Measurements from ENCODE around the gene NTM.

Gene NTM

GRCh38 chr11:132036220-132036619, 665.8 kb downstream of the NTM start:
- no peak for DNase-seq

- no peak for DNase-seq
These were observed 666.5 kb downstream of the NTM start for GRCh38 chr11:132036746-132037466.

- DNase-seq, result no peak
These were observed 667.0 kb downstream of the NTM start for GRCh38 chr11:132037467-132037862.

GRCh38 chr11:132037956-132038355, 667.5 kb downstream of the NTM start:
- no peak for DNase-seq

- DNase-seq, result no peak
These were observed 669.1 kb downstream of the NTM start for GRCh38 chr11:132039521-132039920.

GRCh38 chr11:132042296-132042695, 671.9 kb downstream of the NTM start:
- no peak for DNase-seq

- no peak for DNase-seq
These were observed 673.3 kb downstream of the NTM start for GRCh38 chr11:132043714-132044113.

DNA sequence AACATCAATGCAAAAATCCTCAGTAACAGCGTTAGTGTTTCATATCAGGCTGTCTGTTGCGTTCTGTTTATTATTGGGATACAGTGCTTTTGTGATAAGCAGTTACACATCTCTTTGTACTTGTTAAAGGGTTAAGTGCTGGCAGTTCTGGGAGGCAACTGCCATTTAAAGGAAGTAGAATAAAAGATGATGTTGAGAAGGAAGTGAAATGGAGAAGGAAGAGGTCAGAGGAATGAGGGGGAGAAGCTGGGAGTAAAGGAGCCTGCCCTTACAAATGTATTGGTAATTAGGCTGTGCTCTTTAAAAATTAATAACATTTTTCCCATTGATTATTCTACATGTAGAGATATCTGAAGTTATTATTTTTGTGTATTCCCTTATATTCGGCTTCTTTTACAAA, 674.7 kb downstream of the NTM start:
- DNase-seq, result no peak

GRCh38 chr11:132046288-132046865, 676.0 kb downstream of the NTM start:
- no peak for DNase-seq

DNA sequence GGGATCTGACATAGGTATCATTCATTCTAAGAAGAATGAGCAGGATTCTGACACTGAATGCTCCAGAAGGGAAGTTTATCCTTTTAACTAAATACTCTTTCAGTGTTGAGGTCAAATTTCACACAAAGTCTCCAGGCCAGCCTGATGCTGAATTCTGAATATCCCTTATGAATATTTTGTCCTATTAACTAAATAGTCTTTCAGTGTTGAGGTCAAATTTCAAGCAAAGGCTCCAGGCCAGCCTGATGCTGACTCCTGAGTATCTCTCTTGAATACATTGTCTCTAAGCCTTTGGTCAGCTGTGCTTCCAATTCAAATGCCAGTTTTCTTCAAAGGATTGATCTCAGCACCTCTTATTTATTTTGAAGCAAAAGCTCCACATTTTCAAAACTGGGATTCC, 676.8 kb downstream of the NTM start:
- no peak for DNase-seq

GRCh38 chr11:132048040-132048439, 677.6 kb downstream of the NTM start:
- no peak for DNase-seq

DNA sequence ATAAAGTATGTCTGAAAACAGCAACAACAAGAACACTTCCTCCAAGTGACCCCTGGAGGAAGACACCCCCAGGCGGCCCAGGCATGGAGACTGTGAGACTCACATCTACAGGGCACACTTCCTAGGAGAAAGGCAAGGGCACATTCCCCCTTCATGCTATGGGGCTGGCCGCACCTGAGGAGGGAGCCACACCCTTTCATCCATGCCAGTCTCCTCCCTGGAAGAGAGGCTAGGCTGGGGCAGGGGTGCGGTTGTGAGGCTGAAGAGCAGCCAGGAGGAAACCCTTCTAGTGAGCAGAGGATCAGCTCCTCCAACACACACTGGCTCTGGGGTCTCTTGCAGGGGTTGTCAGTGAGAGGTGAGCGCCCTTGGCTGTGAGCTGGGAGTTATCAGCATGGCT, 678.8 kb downstream of the NTM start:
- no peak for DNase-seq

- DNase-seq, result no peak
These were observed 679.6 kb downstream of the NTM start for GRCh38 chr11:132050049-132050448.

DNA sequence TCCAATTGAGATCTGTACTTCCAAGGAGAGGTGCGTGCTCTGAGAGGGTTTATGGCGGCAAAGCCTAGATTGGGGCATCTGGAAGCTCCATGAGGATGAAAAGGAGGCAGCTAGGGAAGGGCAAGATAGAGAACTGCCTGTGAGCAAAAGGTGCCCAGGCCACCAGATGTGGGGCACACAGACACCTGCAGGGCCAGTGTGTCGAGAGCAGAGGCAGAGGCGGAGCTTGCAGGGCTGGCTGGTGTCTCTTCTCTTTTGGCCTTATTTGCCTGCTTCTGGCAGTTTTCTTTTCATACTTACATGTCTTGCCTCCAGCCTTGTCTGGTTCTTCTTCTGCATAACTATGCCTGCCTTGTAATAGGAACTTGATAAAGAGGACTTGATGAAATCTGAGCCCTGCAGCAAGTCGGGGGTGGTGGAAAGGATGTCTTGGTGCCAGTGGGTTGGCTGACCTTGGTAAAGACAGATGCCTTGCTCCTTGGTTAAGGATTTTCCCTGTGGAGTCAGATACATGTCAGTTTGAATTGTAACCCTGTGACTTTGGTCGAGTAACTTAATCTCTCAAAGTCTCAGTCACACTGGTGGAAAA, 680.3 kb downstream of the NTM start:
- no peak for DNase-seq

DNA sequence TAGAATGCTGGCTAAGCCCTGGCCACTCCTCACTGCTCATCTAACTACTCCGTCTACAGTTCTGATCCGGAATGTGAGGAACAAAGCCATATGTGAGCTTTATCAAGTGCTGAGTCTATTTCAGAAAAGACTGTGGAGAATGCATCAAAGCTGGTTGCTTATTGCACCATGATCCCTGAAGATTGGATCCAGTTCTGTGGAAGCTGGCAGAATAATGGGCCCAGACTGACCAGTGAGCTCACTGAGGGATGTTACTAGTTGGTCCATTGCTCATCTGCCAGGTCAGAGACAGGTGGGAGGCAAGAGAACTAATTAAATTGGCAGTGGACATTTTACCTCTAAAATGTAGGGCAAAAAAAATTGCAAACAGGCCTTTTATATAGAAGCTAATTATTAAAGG, 681.3 kb downstream of the NTM start:
- no peak for DNase-seq

DNA sequence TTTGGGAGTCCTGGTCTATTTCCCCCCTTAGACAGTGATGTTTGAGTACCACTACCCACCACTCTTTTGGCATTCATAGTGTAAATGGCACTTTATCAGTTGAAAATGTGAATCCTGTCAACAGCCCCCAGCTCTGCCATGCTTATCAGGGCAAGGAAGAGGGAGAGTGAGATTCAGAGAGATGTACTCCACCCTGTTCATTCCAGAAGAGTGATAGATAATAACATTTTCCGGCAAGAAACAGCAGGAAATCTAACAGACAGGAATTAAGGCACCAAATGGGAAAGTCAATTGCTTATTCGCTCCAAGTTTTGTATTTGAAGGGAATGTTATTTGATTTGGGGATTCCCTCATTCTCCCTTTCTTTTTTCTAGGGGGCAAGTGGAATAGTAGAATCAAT, 681.9 kb downstream of the NTM start:
- no peak for DNase-seq

- no peak for DNase-seq
These were observed 682.5 kb downstream of the NTM start for GRCh38 chr11:132052904-132053303.

GRCh38 chr11:132054822-132055221, 684.4 kb downstream of the NTM start:
- no peak for DNase-seq

DNA sequence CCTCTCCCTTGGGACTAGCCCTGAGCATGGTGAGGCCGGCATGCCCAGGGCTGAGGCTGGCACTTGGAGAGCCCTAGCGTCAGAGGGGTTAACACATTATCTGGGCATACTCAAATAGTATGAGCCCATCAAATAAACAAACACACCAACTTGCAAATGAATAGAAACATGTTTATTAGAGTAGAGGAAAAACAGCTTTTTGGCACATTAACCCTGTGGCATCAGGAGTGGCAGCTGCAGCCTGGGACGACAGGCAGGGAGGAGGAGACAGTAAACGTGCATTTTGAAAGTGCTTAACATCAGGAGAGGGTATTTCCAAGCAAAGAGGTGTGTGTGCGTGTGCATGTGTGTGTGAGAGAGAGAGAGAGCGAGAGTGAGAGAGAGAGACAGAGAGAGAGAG, 684.9 kb downstream of the NTM start:
- no peak for DNase-seq

DNA sequence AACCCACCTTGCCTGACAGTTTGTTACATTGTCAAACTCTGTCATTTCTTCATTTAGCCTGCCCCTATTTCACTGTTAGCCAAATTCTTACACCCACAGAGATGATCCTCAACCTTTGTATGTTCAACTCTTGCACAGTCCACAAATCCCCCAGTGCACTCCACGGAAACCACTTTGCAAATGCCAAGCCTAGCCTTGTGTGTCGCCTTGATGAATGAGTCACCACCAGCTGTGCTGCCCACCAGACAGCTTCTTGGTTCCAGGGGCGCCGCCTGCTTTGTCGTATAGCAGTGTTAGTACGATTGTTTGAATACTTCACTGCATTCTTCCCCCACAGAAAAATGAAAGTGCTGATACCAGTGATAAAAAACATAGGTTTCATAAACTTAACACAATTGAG, 686.3 kb downstream of the NTM start:
- no peak for DNase-seq

- DNase-seq, result no peak
These were observed 686.9 kb downstream of the NTM start for GRCh38 chr11:132057266-132057665.

DNA sequence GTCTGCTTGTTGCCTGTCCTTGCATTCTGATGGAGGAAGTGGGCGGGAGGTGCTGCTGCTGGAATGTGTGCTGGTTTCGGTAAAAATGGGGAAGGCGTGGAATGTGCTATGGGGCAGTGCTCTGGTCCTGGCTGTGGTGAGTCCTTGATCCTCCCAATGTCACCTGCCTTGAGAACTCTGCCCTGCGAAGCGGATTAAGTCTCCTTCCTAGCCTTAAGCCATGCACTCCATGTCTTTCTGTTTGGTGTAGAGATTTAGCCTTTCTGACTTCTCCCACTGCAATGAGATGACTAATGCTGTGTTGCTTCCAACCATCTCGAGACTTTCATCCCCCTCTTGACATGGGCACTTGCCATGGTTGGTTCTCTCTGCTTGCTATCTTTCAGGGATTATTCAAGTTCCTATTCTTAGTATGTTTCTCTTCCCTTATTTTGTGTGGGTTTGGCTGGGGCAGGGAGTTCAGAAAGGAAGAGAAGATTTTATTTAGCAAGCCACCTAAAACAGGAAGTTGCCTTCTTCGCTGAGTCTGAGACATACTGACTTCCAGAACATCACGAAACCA, 687.9 kb downstream of the NTM start:
- DNase-seq, result no peak

GRCh38 chr11:132060567-132060966, 690.2 kb downstream of the NTM start:
- DNase-seq, result no peak

- no peak for DNase-seq
These were observed 691.6 kb downstream of the NTM start for GRCh38 chr11:132062031-132062430.

Data from NCI-H510A treated with DMSO at 0.1 percent for 48 hours (cell line).